ENCODE data around the gene GSS. TPM values are rescaled to one million over a fixed set of nuclear protein-coding genes. Genes with fewer than 3 reads are reported as not detected.

Gene GSS
- total and polyA plus RNA-seq, 9 donors, result 14.5 to 42.0 (median 22.2) TPM

DNA sequence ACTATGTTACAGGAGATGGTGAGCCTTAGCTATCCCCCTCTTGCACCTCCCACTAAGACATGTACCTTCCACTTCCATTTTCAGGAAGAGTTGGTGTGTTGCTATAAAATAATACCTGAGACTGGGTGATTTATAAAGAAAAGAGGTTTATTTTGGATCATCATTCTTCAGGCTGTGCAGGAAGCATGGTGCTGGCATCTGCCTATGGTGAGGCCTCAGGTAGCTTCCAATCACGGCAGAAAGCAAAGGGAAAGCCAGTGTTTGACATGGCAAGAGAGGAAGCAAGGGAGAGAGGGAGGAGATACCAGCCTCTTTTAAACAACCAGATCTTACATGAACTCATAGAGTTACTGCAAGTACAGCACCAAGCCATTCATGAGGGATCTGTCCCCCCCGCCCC is 32.2 kb downstream of the GSS start:
- Histone ChIP-seq H3K9me3 (no peaks in the 10 kb centered on the region), H3K36me3 (no peaks in the 10 kb centered on the region), H3K4me3 (no peak overlapping the region), H3K27ac (no peak overlapping the region), H3K4me1 (ENCODE audit: insufficient read depth) (peaks cover 2% of the 10 kb centered on the region), H3K27me3 (no peaks in the 10 kb centered on the region)
- TF ChIP-seq, protein P1, sequence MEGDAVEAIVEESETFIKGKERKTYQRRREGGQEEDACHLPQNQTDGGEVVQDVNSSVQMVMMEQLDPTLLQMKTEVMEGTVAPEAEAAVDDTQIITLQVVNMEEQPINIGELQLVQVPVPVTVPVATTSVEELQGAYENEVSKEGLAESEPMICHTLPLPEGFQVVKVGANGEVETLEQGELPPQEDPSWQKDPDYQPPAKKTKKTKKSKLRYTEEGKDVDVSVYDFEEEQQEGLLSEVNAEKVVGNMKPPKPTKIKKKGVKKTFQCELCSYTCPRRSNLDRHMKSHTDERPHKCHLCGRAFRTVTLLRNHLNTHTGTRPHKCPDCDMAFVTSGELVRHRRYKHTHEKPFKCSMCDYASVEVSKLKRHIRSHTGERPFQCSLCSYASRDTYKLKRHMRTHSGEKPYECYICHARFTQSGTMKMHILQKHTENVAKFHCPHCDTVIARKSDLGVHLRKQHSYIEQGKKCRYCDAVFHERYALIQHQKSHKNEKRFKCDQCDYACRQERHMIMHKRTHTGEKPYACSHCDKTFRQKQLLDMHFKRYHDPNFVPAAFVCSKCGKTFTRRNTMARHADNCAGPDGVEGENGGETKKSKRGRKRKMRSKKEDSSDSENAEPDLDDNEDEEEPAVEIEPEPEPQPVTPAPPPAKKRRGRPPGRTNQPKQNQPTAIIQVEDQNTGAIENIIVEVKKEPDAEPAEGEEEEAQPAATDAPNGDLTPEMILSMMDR (IDR thresholded peaks at IDR 0.05), result no peak
- TF ChIP-seq POLR2A (IDR thresholded peaks at IDR 0.05) (no peak), EP300 (IDR thresholded peaks at IDR 0.05) (no peak)
- intact Hi-C loops (cut with DNase I), result no loop called here
- whole genome bisulfite sequencing, 3 donors, result 89 to 93% (median 91%) methylated on average over 2 of the region's 2 CpGs
- no peak for DNase-seq

DNA sequence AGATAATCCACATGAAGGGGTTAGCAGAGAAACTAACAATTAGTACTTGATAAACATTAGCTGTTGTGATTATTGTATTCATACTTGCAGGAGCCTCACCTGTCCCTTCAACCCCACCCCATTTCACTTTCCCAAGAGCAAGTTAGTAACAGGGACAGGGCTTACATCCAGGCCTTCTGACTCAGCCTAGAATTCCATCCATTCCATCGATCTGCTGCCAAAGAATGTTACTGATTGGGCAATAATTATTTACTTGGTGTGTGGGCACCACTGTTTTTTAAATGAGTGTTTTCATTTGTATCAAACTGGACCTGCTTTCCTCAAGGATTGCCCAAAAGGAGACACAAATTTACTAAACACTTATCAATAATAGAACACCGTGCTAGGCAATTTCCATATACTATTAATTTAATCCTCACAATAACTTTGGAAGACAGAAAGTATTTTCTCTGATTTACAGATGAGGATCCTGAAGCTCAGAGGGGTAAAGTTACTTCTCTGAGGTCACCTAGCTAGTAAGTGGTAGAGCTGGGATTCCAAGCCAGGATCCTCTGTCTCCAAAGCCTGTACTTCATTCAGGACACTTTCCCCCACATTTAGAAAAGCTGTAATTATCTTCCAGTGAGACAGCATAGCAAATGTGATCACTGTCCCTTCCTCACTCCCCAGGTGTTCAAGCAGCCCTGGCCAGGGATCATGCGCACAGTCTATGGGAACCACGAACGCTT is 32.8 kb downstream of the GSS start:
- Histone ChIP-seq H3K27me3 (no peaks in the 10 kb centered on the region), H3K36me3 (no peaks in the 10 kb centered on the region), H3K4me1 (ENCODE audit: insufficient read depth) (peaks cover 2% of the 10 kb centered on the region), H3K4me3 (no peak overlapping the region), H3K9me3 (no peaks in the 10 kb centered on the region), H3K27ac (no peak overlapping the region)
- intact Hi-C loops (cut with DNase I), result no loop called here
- 69 to 74% (median 69%) methylated on average over 5 of the region's 5 CpGs for whole genome bisulfite sequencing, 3 donors
- peak in 2 of 5 donors; percentile 23 to 52 for DNase-seq
- TF ChIP-seq POLR2A (IDR thresholded peaks at IDR 0.05), result no peak
- TF ChIP-seq EP300 (IDR thresholded peaks at IDR 0.05), result no peak
- TF ChIP-seq, protein P1 (IDR thresholded peaks at IDR 0.05), result no peak

DNA sequence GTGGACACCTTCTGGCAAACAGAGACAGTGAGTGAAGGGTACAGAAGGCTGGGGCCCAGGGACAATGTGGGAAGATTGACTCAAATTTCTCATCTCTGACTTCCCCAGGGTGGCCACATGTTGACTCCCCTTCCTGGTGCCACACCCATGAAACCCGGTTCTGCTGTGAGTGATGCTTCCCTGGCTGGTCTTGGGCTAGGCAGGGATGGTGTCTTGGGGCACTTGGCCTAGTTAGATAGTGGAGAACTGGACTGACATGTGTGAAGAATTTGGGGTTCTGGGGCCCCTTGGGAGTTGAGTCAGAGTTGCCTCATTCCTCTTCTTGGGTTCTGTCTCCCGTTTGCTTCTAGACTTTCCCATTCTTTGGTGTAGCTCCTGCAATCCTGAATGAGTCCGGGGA is 34.2 kb downstream of the GSS start:
- H3K36me3 ChIP-seq, result no peaks in the 10 kb centered on the region
- no peak overlapping the region for H3K27ac ChIP-seq
- peaks cover 2% of the 10 kb centered on the region for H3K4me1 ChIP-seq (ENCODE audit: insufficient read depth)
- no peak overlapping the region for H3K4me3 ChIP-seq
- 80 to 96% (median 82%) methylated on average over 3 of the region's 3 CpGs for WGBS, 3 donors
- no peak for DNase-seq
- H3K27me3 ChIP-seq, result no peaks in the 10 kb centered on the region
- no peak for TF ChIP-seq POLR2A (IDR thresholded peaks at IDR 0.05)
- intact Hi-C loops (cut with DNase I), result no loop called here
- no peaks in the 10 kb centered on the region for H3K9me3 ChIP-seq

DNA sequence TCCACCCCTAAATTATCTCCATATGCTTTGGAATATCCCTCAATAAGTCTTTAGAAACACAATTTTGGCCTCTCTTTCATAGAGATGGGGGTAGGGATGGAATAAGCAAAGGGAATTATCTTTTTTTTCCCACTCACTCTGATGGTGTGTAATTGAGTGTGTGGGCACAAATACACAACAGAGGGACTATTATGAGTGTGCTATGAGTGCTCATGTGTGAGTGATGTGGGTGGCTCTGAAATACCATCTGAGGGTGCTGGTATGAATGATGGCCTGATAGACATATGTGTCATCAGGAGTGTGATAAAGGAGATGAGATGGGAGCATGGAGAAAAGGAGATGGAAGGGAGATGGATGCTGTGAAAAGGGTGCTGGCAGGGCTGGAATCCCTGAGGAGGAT is 35.6 kb downstream of the GSS start:
- H3K27ac ChIP-seq, result no peak overlapping the region
- no peaks in the 10 kb centered on the region for H3K27me3 ChIP-seq
- H3K36me3 ChIP-seq, result no peaks in the 10 kb centered on the region
- H3K9me3 ChIP-seq, result no peaks in the 10 kb centered on the region
- TF ChIP-seq, protein P1 (IDR thresholded peaks at IDR 0.05), result no peak
- TF ChIP-seq EP300 (IDR thresholded peaks at IDR 0.05) (no peak), POLR2A (IDR thresholded peaks at IDR 0.05) (no peak)
- intact Hi-C loops (cut with DNase I), result no loop called here
- H3K4me1 ChIP-seq (ENCODE audit: insufficient read depth), result peaks cover 2% of the 10 kb centered on the region
- DNase-seq, result no peak
- H3K4me3 ChIP-seq, result no peak overlapping the region

DNA sequence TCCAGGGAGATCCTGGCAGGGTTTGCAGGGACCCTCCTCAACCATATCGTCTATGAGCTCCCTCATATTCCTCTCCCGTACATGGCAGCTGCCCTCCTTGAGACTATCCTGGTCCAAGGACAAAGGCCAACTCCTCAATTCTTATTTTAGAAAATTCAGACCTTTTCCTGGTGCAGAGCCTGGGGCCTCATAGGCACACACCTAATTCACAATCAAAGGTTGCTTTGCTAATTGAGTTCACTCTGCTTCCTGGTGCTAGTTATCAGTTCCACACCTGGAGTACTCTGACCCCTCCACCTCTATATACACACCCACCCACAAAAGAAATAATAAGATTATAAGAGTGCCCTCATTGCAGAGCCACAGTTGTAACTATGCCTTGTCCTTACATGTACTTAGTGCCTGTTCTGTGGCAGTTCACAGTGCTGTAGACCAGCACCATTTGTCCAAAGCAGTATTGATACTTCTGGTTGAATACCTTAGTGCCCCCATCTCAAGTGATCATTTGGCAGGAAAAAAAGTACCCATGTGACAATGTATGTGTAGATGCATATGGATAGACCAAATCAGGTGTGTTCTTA is 38.7 kb downstream of the GSS start:
- WGBS, 3 donors, result 62 to 76% (median 70%) methylated on average over 2 of the region's 2 CpGs
- no peaks in the 10 kb centered on the region for H3K9me3 ChIP-seq
- H3K27me3 ChIP-seq, result no peaks in the 10 kb centered on the region
- no peaks in the 10 kb centered on the region for H3K36me3 ChIP-seq
- no peaks in the 10 kb centered on the region for H3K4me1 ChIP-seq (ENCODE audit: insufficient read depth)
- no peak for TF ChIP-seq EP300 (IDR thresholded peaks at IDR 0.05)
- TF ChIP-seq POLR2A (IDR thresholded peaks at IDR 0.05), result no peak
- TF ChIP-seq, protein P1 (IDR thresholded peaks at IDR 0.05), result no peak
- DNase-seq, result no peak
- no peak overlapping the region for H3K27ac ChIP-seq
- no peak overlapping the region for H3K4me3 ChIP-seq
- intact Hi-C loops (cut with DNase I), result no loop called here
